ENCODE results near the gene RXRA. TPM values are rescaled to one million over a fixed set of nuclear protein-coding genes. Genes with fewer than 3 reads are reported as not detected.

The RXRA gene
- total RNA-seq, 1 experiment from 2014 or later = 29.9 TPM

GRCh38 chr9:134416385-134417015 lies 90.2 kb downstream of the RXRA start:
- Histone ChIP-seq H4K91ac (ENCODE audit: insufficient read length, low read depth, low read length) (no peak overlapping the region), H3K9ac (ENCODE audit: extremely low read depth, insufficient read length, low read length) (no peak overlapping the region), H4K8ac (replicated peaks; ENCODE audit: insufficient read length, low read depth, low read length) (no peak overlapping the region), H2BK15ac (ENCODE audit: low read depth, low read length) (no peak overlapping the region), H3K56ac (ENCODE audit: insufficient read length, low read depth, low read length) (no peak overlapping the region), H3K9me3 (ENCODE audit: control insufficient read depth, low read depth, low read length) (no peaks in the 10 kb centered on the region), H2BK20ac (ENCODE audit: low read depth, low read length, poor library complexity, severe bottlenecking) (no peak overlapping the region), H2BK5ac (ENCODE audit: insufficient read length, low read length) (no peak overlapping the region), H3K4ac (ENCODE audit: low read depth, low read length) (no peak overlapping the region), H3K27me3 (ENCODE audit: insufficient read depth, low read length) (no peaks in the 10 kb centered on the region), H2BK120ac (ENCODE audit: low read depth, low read length, poor library complexity, severe bottlenecking) (no peak overlapping the region), H3K18ac (ENCODE audit: insufficient read length, low read depth, low read length) (no peak overlapping the region), H3K79me1 (ENCODE audit: insufficient read depth, low read depth, low read length, poor library complexity, severe bottlenecking) (no peaks in the 10 kb centered on the region), H3K23me2 (ENCODE audit: insufficient read length, low read depth, low read length, poor library complexity, severe bottlenecking) (no peaks in the 10 kb centered on the region), H3K27ac (ENCODE audit: insufficient read length, low read depth, low read length) (no peak overlapping the region), H2AFZ (ENCODE audit: low read length) (no peak overlapping the region), H3K4me2 (ENCODE audit: insufficient read depth, insufficient read length, low read length) (no peak overlapping the region), H4K5ac (ENCODE audit: insufficient read length, low read depth, low read length) (no peak overlapping the region), H4K20me1 (ENCODE audit: control insufficient read depth, insufficient read depth, insufficient read length) (no peaks in the 10 kb centered on the region), H3K14ac (ENCODE audit: insufficient read depth, low read length) (no peak overlapping the region; the same call in 1 of the 2 replicates), H3K23ac (ENCODE audit: insufficient read length, low read depth, low read length) (no peak overlapping the region), H3K79me2 (ENCODE audit: insufficient read depth, low read length) (no peaks in the 10 kb centered on the region), H3T11ph (ENCODE audit: low read length) (no peak overlapping the region), H2AK5ac (ENCODE audit: insufficient read length, low read length) (no peak overlapping the region), H3K4me1 (ENCODE audit: insufficient read depth, low read length) (no peaks in the 10 kb centered on the region), H2BK12ac (ENCODE audit: insufficient read length, low read depth, low read length) (no peak overlapping the region)
- no peak for TF ChIP-seq CTCF (conservative IDR thresholded peaks at IDR 0.05)
- Mint-ChIP-seq H3K36me3 (ENCODE audit: insufficient read depth in 1 of 3, low read depth in 3 of 3) (peaks cover 4 to 8% (median 4%) of the 10 kb centered on the region in 3 experiments; a peak in 6 of 7 replicates), H3K4me3 (no peak overlapping the region), H3K9me3 (no peaks in the 10 kb centered on the region), H3K4me1 (peaks cover 0 to 14% of the 10 kb centered on the region in 2 experiments; a peak in 3 of 4 replicates), H3K27me3 (ENCODE audit: low read depth) (no peaks in the 10 kb centered on the region), H3K27ac (peak overlapping the region in 2 of 3 experiments; percentile 55 to 85; a peak in 2 of 7 replicates)
- no CpG with 5 or more reads among the region's 19 CpGs for WGBS (ENCODE audit: extremely low coverage, insufficient read length, low lambda C conversion rate)
- DNase-seq = no peak
